Mucosa of rectum (tissue), 2 donors: Measurements from ENCODE around the gene EIF2D.
"Not testable (repeated sequence)": the region's sequence is repeated elsewhere in the genome, so short reads cannot be mapped to it uniquely, and the experiment has no call there.

Source experiments
- H3K27ac ChIP-seq, 2 donors: one replicate each; pipeline ENCODE4 v1.7.0; 2013; ENCODE audit warnings: inconsistent platforms in 2 of 2, low read depth in 2 of 2, low read length in 2 of 2
- H3K27me3 ChIP-seq, 2 donors: one replicate each; pipeline ENCODE4 v1.7.0; 2013; ENCODE audit warnings: low read length in 2 of 2; ENCODE audit not compliant: control insufficient read depth in 2 of 2, insufficient read depth in 2 of 2
- H3K36me3 ChIP-seq, 2 donors: one replicate each; pipeline ENCODE4 v1.7.0; 2013; ENCODE audit warnings: low read length in 2 of 2; ENCODE audit not compliant: control insufficient read depth in 2 of 2, insufficient read depth in 2 of 2
- H3K4me1 ChIP-seq, 2 donors: one replicate each; pipeline ENCODE4 v1.7.0; 2013; ENCODE audit warnings: low read length in 2 of 2, mild to moderate bottlenecking in 1 of 2; ENCODE audit not compliant: control insufficient read depth in 2 of 2, insufficient read depth in 2 of 2
- H3K4me3 ChIP-seq, 2 donors: one replicate each; pipeline ENCODE4 v1.7.0; 2013; ENCODE audit warnings: low read length in 2 of 2
- H3K9ac ChIP-seq, 2 donors: one replicate each; pipeline ENCODE4 v1.7.0; 2013; ENCODE audit warnings: low read length in 2 of 2, low read depth in 1 of 2, mild to moderate bottlenecking in 1 of 2
- H3K9me3 ChIP-seq, 2 donors: one replicate each; pipeline ENCODE4 v1.7.0; 2013; ENCODE audit warnings: low read length in 2 of 2; ENCODE audit not compliant: control insufficient read depth in 2 of 2
- donor health status: healthy.
- donor health status: Normal muscosa, but diverticular disease.

The EIF2D gene

GRCh38 chr1:206653715-206654459 lies 41.6 kb upstream of the EIF2D start:
- peaks cover 3% of the 10 kb centered on the region in 2 donors for H3K4me1 ChIP-seq
- no peak overlapping the region for H3K27ac ChIP-seq
- no peaks in the 10 kb centered on the region for H3K27me3 ChIP-seq
- H3K4me3 ChIP-seq = no peak overlapping the region
- H3K9me3 ChIP-seq = no peaks in the 10 kb centered on the region
- no peaks in the 10 kb centered on the region for H3K36me3 ChIP-seq
- no peak overlapping the region for H3K9ac ChIP-seq

- Histone ChIP-seq H3K9me3 (no peaks in the 10 kb centered on the region), H3K36me3 (no peaks in the 10 kb centered on the region), H3K27me3 (no peaks in the 10 kb centered on the region), H3K4me3 (no peak overlapping the region), H3K27ac (no peak overlapping the region), H3K9ac (no peak overlapping the region), H3K4me1 (no peaks in the 10 kb centered on the region)
Observed at GRCh38 chr1:206651958-206652890, 40.0 kb upstream of the EIF2D start.

- Histone ChIP-seq H3K9ac (no peak overlapping the region), H3K27me3 (no peaks in the 10 kb centered on the region), H3K4me3 (no peak overlapping the region), H3K4me1 (no peaks in the 10 kb centered on the region), H3K27ac (no peak overlapping the region), H3K36me3 (no peaks in the 10 kb centered on the region), H3K9me3 (no peaks in the 10 kb centered on the region)
Observed at GRCh38 chr1:206651014-206651413, 38.7 kb upstream of the EIF2D start.

- no peak overlapping the region for H3K27ac ChIP-seq
- no peaks in the 10 kb centered on the region for H3K4me1 ChIP-seq
- no peaks in the 10 kb centered on the region for H3K36me3 ChIP-seq
- H3K4me3 ChIP-seq = no peak overlapping the region
- H3K9ac ChIP-seq = no peak overlapping the region
- H3K9me3 ChIP-seq = no peaks in the 10 kb centered on the region
- H3K27me3 ChIP-seq = no peaks in the 10 kb centered on the region
Observed at GRCh38 chr1:206649261-206649921, 37.1 kb upstream of the EIF2D start.

GRCh38 chr1:206647224-206647623 lies 35.0 kb upstream of the EIF2D start:
- H3K9ac ChIP-seq = no peak overlapping the region
- no peaks in the 10 kb centered on the region for H3K4me1 ChIP-seq
- H3K4me3 ChIP-seq = no peak overlapping the region
- H3K27ac ChIP-seq = no peak overlapping the region
- no peaks in the 10 kb centered on the region for H3K36me3 ChIP-seq
- H3K27me3 ChIP-seq = no peaks in the 10 kb centered on the region
- H3K9me3 ChIP-seq = no peaks in the 10 kb centered on the region

GRCh38 chr1:206646504-206646903 lies 34.2 kb upstream of the EIF2D start:
- H3K4me1 ChIP-seq = no peaks in the 10 kb centered on the region
- no peaks in the 10 kb centered on the region for H3K36me3 ChIP-seq
- no peaks in the 10 kb centered on the region for H3K9me3 ChIP-seq
- H3K27ac ChIP-seq = no peak overlapping the region
- no peaks in the 10 kb centered on the region for H3K27me3 ChIP-seq
- no peak overlapping the region for H3K9ac ChIP-seq
- no peak overlapping the region for H3K4me3 ChIP-seq

GRCh38 chr1:206643118-206643698 lies 30.9 kb upstream of the EIF2D start:
- no peak overlapping the region for H3K27ac ChIP-seq
- H3K27me3 ChIP-seq = no peaks in the 10 kb centered on the region

GRCh38 chr1:206642074-206642473 lies 29.8 kb upstream of the EIF2D start:
- not testable (repeated sequence) for H3K27ac ChIP-seq, H3K36me3 ChIP-seq, H3K9me3 ChIP-seq, H3K4me1 ChIP-seq, H3K27me3 ChIP-seq, H3K4me3 ChIP-seq, H3K9ac ChIP-seq

More at GRCh38 chr1:206643118-206643698, 30.9 kb upstream of the EIF2D start:
- Histone ChIP-seq H3K4me3 (no peak overlapping the region), H3K9ac (no peak overlapping the region), H3K9me3 (no peaks in the 10 kb centered on the region), H3K36me3 (no peaks in the 10 kb centered on the region), H3K4me1 (no peaks in the 10 kb centered on the region)

- peaks cover 10 to 11% of the 10 kb centered on the region in 2 donors for H3K4me1 ChIP-seq
- no peak overlapping the region for H3K9ac ChIP-seq
- peaks cover 0 to 3% of the 10 kb centered on the region in 2 donors for H3K27me3 ChIP-seq
- no peak overlapping the region for H3K4me3 ChIP-seq
- no peak overlapping the region for H3K27ac ChIP-seq
- H3K36me3 ChIP-seq = no peaks in the 10 kb centered on the region
- no peaks in the 10 kb centered on the region for H3K9me3 ChIP-seq
Observed at GRCh38 chr1:206637605-206638004, 25.3 kb upstream of the EIF2D start.
